DND-41 (cell line): ENCODE results near the gene C1QTNF5.

ENCODE experiments used
- ATAC-seq: fragments of 200-7000 bp; cut with Tn5 transposase; 3 replicates; pipeline ENCODE4 v1.9.1; 2021; ENCODE audit warnings: low read depth; ENCODE audit not compliant: insufficient read depth
- DNase-seq: peaks from one replicate; pipeline ENCODE4 v3.0.0-alpha.2; 2020
- H2AFZ ChIP-seq: 2 replicates; pipeline ENCODE4 v1.6.0; 2012; ENCODE audit warnings: low read depth, low read length
- H3K27ac ChIP-seq: 2 replicates; pipeline ENCODE4 v1.5.1; 2012; ENCODE audit warnings: low read length, inconsistent platforms
- H3K27me3 ChIP-seq: fragments of 200-600 bp; sonication (generic); 2 replicates; pipeline ENCODE4 v1.6.0; 2012; ENCODE audit warnings: low read length, mild to moderate bottlenecking, inconsistent platforms; ENCODE audit not compliant: insufficient read depth, poor library complexity
- H3K36me3 ChIP-seq: 2 replicates; pipeline ENCODE4 v1.5.1; 2012; ENCODE audit warnings: low read length, inconsistent platforms; ENCODE audit not compliant: insufficient read depth
- H3K4me1 ChIP-seq: 2 replicates; pipeline ENCODE4 v1.5.1; 2012; ENCODE audit warnings: mild to moderate bottlenecking, low read length; ENCODE audit not compliant: insufficient read depth
- H3K4me2 ChIP-seq: 2 replicates; pipeline ENCODE4 v1.6.0; 2012; ENCODE audit warnings: mild to moderate bottlenecking, moderate library complexity, low read length, inconsistent platforms; ENCODE audit not compliant: insufficient read depth
- H3K4me3 ChIP-seq, 2 experiments: fragments of 200-600 bp in 1 of 2; shearing (Covaris generic) in 1 of 2; 2 replicates each; pipeline ENCODE4 v1.5.1; 2012 to 2016; ENCODE audit warnings: inconsistent platforms in 2 of 2, low read length in 2 of 2, mild to moderate bottlenecking in 2 of 2, low read depth in 1 of 2, moderate library complexity in 1 of 2
- H3K79me2 ChIP-seq: 2 replicates; pipeline ENCODE4 v1.6.0; 2012; ENCODE audit warnings: low read length, inconsistent platforms; ENCODE audit not compliant: insufficient read depth
- H3K9ac ChIP-seq: 2 replicates; pipeline ENCODE4 v1.6.0; 2012; ENCODE audit warnings: low read depth, mild to moderate bottlenecking, inconsistent platforms, low read length, moderate library complexity
- H3K9me3 ChIP-seq: 2 replicates; pipeline ENCODE4 v1.5.1; 2012; ENCODE audit warnings: low read length, moderate library complexity, mild to moderate bottlenecking, inconsistent platforms; ENCODE audit not compliant: insufficient read depth, severe bottlenecking
- H4K20me1 ChIP-seq: 2 replicates; pipeline ENCODE4 v1.6.0; 2012; ENCODE audit warnings: low read length; ENCODE audit not compliant: insufficient read depth
- CTCF ChIP-seq: IDR thresholded peaks from 2 replicates; pipeline ENCODE4 v1.5.1; 2012; ENCODE audit warnings: borderline replicate concordance, low read length, moderate library complexity, mild to moderate bottlenecking; ENCODE audit not compliant: poor library complexity, severe bottlenecking; ENCODE audit errors: extremely low read depth
- EZH2 ChIP-seq: IDR thresholded peaks from 3 replicates; pipeline ENCODE4 v1.6.1; 2012; ENCODE audit warnings: borderline replicate concordance, low read depth, mild to moderate bottlenecking, moderate library complexity, low read length, inconsistent platforms; ENCODE audit not compliant: severe bottlenecking

The C1QTNF5 gene

GRCh38 chr11:119371067-119371601 is 30.5 kb upstream of the C1QTNF5 start:
- ATAC-seq (no peak), DNase-seq (no peak)
- H3K36me3 ChIP-seq, result no peaks in the 10 kb centered on the region
- no peaks in the 10 kb centered on the region for H3K79me2 ChIP-seq
- H3K4me3 ChIP-seq, result no peak overlapping the region
- TF ChIP-seq EZH2, result no peak
- no peak for TF ChIP-seq CTCF
- H2AFZ ChIP-seq, result no peak overlapping the region
- H3K4me1 ChIP-seq, result no peaks in the 10 kb centered on the region
- peaks cover 18% of the 10 kb centered on the region for H3K27me3 ChIP-seq
- no peaks in the 10 kb centered on the region for H4K20me1 ChIP-seq
- H3K27ac ChIP-seq, result no peak overlapping the region
- H3K4me2 ChIP-seq, result no peak overlapping the region
- H3K9me3 ChIP-seq, result no peaks in the 10 kb centered on the region
- no peak overlapping the region for H3K9ac ChIP-seq

GRCh38 chr11:119370486-119371046 is 29.9 kb upstream of the C1QTNF5 start:
- H3K9ac ChIP-seq, result no peak overlapping the region
- H2AFZ ChIP-seq, result no peak overlapping the region
- H3K9me3 ChIP-seq, result no peaks in the 10 kb centered on the region
- no peak for TF ChIP-seq CTCF
- TF ChIP-seq EZH2, result no peak
- no peaks in the 10 kb centered on the region for H4K20me1 ChIP-seq
- no peak overlapping the region for H3K27ac ChIP-seq
- no peaks in the 10 kb centered on the region for H3K4me1 ChIP-seq
- DNase-seq, result no peak
- H3K79me2 ChIP-seq, result no peaks in the 10 kb centered on the region
- H3K4me3 ChIP-seq, result no peak overlapping the region
- peaks cover 19% of the 10 kb centered on the region for H3K27me3 ChIP-seq
- H3K4me2 ChIP-seq, result no peak overlapping the region
- no peak for ATAC-seq
- H3K36me3 ChIP-seq, result no peaks in the 10 kb centered on the region

GRCh38 chr11:119369132-119369925 is 28.6 kb upstream of the C1QTNF5 start:
- H3K4me3 ChIP-seq, result no peak overlapping the region
- TF ChIP-seq CTCF (no peak), EZH2 (no peak)
- no peak overlapping the region for H2AFZ ChIP-seq
- no peak for ATAC-seq
- no peak overlapping the region for H3K27ac ChIP-seq
- no peaks in the 10 kb centered on the region for H3K36me3 ChIP-seq
- no peaks in the 10 kb centered on the region for H3K9me3 ChIP-seq
- no peaks in the 10 kb centered on the region for H3K79me2 ChIP-seq
- DNase-seq, result no peak
- H3K9ac ChIP-seq, result no peak overlapping the region
- peaks cover 24% of the 10 kb centered on the region for H3K27me3 ChIP-seq
- no peaks in the 10 kb centered on the region for H3K4me1 ChIP-seq
- H4K20me1 ChIP-seq, result no peaks in the 10 kb centered on the region
- no peak overlapping the region for H3K4me2 ChIP-seq
